HepG2 (cell line): ENCODE measurements around the gene OSBPL2. TPM values are rescaled to one million over a fixed set of nuclear protein-coding genes. Genes with fewer than 3 reads are reported as not detected.

ENCODE experiments used
- ATAC-seq: fragments of 200-7000 bp; cut with Tn5 transposase; 3 replicates; pipeline ENCODE4 v1.9.1; 2020; ENCODE audit warnings: mild to moderate bottlenecking, moderate library complexity
- BruUV-seq: library from RNA; stranded (reverse); fragments of 400-500 nt; replicated peaks from 2 replicates; lab custom pipeline; 2021; lab: Mats Ljungman, UMichigan
- CTCF ChIA-PET: fragments of 300-600 bp; formaldehyde crosslinking; extraction: SDS; loops from one replicate; lab custom pipeline; 2021; ENCODE audit warnings: low total read pairs, inconsistent platforms, low intra/inter-chr PET ratio; lab: Yijun Ruan, JAX
- POLR2A ChIA-PET: fragments of 350-600 bp; sonication (Branson Sonifier 250); formaldehyde crosslinking; loops from one replicate; lab custom pipeline; 2020; ENCODE audit warnings: antibody characterized with exemption, inconsistent platforms; lab: Yijun Ruan, JAX
- DNase-seq: peaks from one replicate; pipeline ENCODE4 v3.0.0-alpha.2; 2015; ENCODE audit warnings: low spot score
- FAIRE-seq: peaks from 3 replicates; lab custom pipeline; 2011; peaks lifted over from hg19 to GRCh38; lab: Jason Lieb, UNC
- H2AFZ ChIP-seq: one replicate; pipeline ENCODE4 v1.6.1; 2011; ENCODE audit warnings: low read length, inconsistent platforms
- H3K27ac ChIP-seq: fragments of 300-600 bp; 3 replicates; pipeline ENCODE4 v1.8.0; 2011; ENCODE audit warnings: mixed run types, mild to moderate bottlenecking, mixed read lengths, low read length, inconsistent platforms; ENCODE audit not compliant: insufficient read depth; ENCODE audit errors: extremely low read length
- H3K27me3 ChIP-seq, 2 experiments: fragments of 200-600 bp in 1 of 2; 2 replicates in 1 of 2; 3 replicates in 1 of 2; pipeline versions ENCODE4 v1.6.0 to v1.8.0; 2011; ENCODE audit warnings: low read length in 2 of 2, mild to moderate bottlenecking in 2 of 2, moderate library complexity in 2 of 2, inconsistent platforms in 1 of 2; ENCODE audit not compliant: insufficient read depth in 2 of 2, control insufficient read depth in 1 of 2
- H3K36me3 ChIP-seq, 2 experiments: fragments of 200-600 bp in 1 of 2; replicated peaks in 1 of 2; 2 replicates in 1 of 2; 3 replicates in 1 of 2; pipeline versions ENCODE4 v1.5.1 to v1.8.0; 2011; ENCODE audit warnings: low read length in 2 of 2, inconsistent platforms in 1 of 2; ENCODE audit not compliant: insufficient read depth in 2 of 2, control insufficient read depth in 1 of 2
- H3K4me1 ChIP-seq: 2 replicates; pipeline ENCODE4 v1.5.1; 2012; ENCODE audit warnings: low read length, inconsistent platforms; ENCODE audit not compliant: insufficient read depth
- H3K4me2 ChIP-seq: 2 replicates; pipeline ENCODE4 v1.6.0; 2011; ENCODE audit warnings: low read depth, low read length, inconsistent platforms
- H3K4me3 ChIP-seq, 3 experiments: fragments of 200-600 bp in 1 of 3; sonication (generic), shearing (Covaris generic) in 1 of 3; replicated peaks in 1 of 3; 2 replicates each; pipeline ENCODE4 v1.5.1; 2011 to 2016; ENCODE audit warnings: low read length in 3 of 3, inconsistent platforms in 2 of 3, low read depth in 2 of 3, mild to moderate bottlenecking in 2 of 3, control low read depth in 1 of 3, mixed read lengths in 1 of 3; ENCODE audit not compliant: insufficient read depth in 1 of 3
- H3K79me2 ChIP-seq: one replicate; pipeline ENCODE4 v1.6.1; 2011; ENCODE audit warnings: low read length, inconsistent platforms; ENCODE audit not compliant: insufficient read depth
- H3K9ac ChIP-seq: 2 replicates; pipeline ENCODE4 v1.6.0; 2011; ENCODE audit warnings: mild to moderate bottlenecking, low read depth, low read length, inconsistent platforms; ENCODE audit not compliant: insufficient read depth
- H3K9me3 ChIP-seq: 2 replicates; pipeline ENCODE4 v1.5.1; 2012; ENCODE audit warnings: mild to moderate bottlenecking, low read length
- H4K20me1 ChIP-seq: 2 replicates; pipeline ENCODE4 v1.6.0; 2011; ENCODE audit warnings: inconsistent platforms, mild to moderate bottlenecking, low read length, moderate library complexity; ENCODE audit not compliant: insufficient read depth
- HNRNPLL ChIP-seq: fragments of 200-400 bp; formaldehyde crosslinking; IDR thresholded peaks from 2 replicates; pipeline ENCODE4 v1.6.1; 2017; ENCODE audit warnings: mild to moderate bottlenecking, low read depth, low read length; ENCODE audit not compliant: poor library complexity, severe bottlenecking
- IRX3 ChIP-seq: sonication (generic); formaldehyde crosslinking; IDR thresholded peaks from 2 replicates; pipeline ENCODE4 v1.8.1; 2023; ENCODE audit warnings: mild to moderate bottlenecking, low read depth, missing genetic modification reagents, borderline replicate concordance
- KLF9 ChIP-seq: IDR thresholded peaks from 2 replicates; pipeline ENCODE4 v1.6.1; 2016; ENCODE audit warnings: low read depth
- PHF5A ChIP-seq: IDR thresholded peaks from one replicate; pipeline ENCODE4 v1.6.1; 2018; ENCODE audit warnings: low read depth, missing genetic modification reagents; ENCODE audit not compliant: unreplicated experiment
- POLR2A ChIP-seq, 2 experiments: IDR thresholded peaks; 2 replicates each; pipeline ENCODE4 v1.6.1; 2011; ENCODE audit warnings: low read depth in 2 of 2, low read length in 2 of 2, mild to moderate bottlenecking in 1 of 2, moderate library complexity in 1 of 2; ENCODE audit not compliant: insufficient read depth in 1 of 2
- TBX3 ChIP-seq: fragments of 450-650 bp; IDR thresholded peaks from 2 replicates; pipeline ENCODE4 v1.6.1; 2017; ENCODE audit warnings: antibody characterized with exemption, mild to moderate bottlenecking, inconsistent platforms, borderline replicate concordance
- TEAD2 ChIP-seq: sonication (generic); formaldehyde crosslinking; IDR thresholded peaks from 2 replicates; pipeline ENCODE4 v1.9.0; 2021; ENCODE audit warnings: missing genetic modification reagents
- ZNF17 ChIP-seq: sonication (generic); formaldehyde crosslinking; IDR thresholded peaks from 2 replicates; pipeline ENCODE4 v1.5.0; 2020; ENCODE audit warnings: mild to moderate bottlenecking, missing genetic modification reagents
- ZNF232 ChIP-seq: sonication (generic); formaldehyde crosslinking; IDR thresholded peaks from 2 replicates; pipeline ENCODE4 v1.4.0; 2020; ENCODE audit warnings: missing genetic modification reagents, borderline replicate concordance
- WGBS: methylation state at CpG from one replicate; pipeline ENCODE4 v1.1.6; 2017; ENCODE audit warnings: low lambda C conversion rate; 5-methylcytosine and 5-hydroxymethylcytosine counted together
- in situ Hi-C: cut with HindIII; loops from 2 replicates; pipeline ENCODE4 v1.10.0; 2017; ENCODE audit warnings: low pct_unique_long_range_greater_than_20kb; ENCODE audit not compliant: extremely low pct_ligation_motif_present
- intact Hi-C: fragments of 100-400 bp; cut with micrococcal nuclease; formaldehyde crosslinking; loops from one replicate; pipeline ENCODE4 v1.10.0; 2022; ENCODE audit not compliant: unreplicated experiment
- polyA plus RNA-seq, 8 experiments: library from polyadenylated mRNA; depleted of rRNA in 3 of 8; stranded (reverse) in 7 of 8; unstranded in 1 of 8; fragments of >200 nt; fragmentation: Illumina TruSeq in 4 of 8; extraction: Trizol in 4 of 8; gene quantifications; 2 replicates each; pipeline versions ENCODE4 v1.2.1 to v1.2.3, GENCODE V29; 2011 to 2016; ENCODE audit warnings: low read depth in 4 of 8, missing spikeins in 1 of 8, mixed read lengths in 1 of 8; ENCODE audit not compliant: insufficient read depth in 1 of 8
- total RNA-seq, 5 experiments: library from RNA; depleted of rRNA; stranded (reverse); fragments of >200 nt; fragmentation: Illumina TruSeq; extraction: Trizol; gene quantifications; 2 replicates each; pipeline ENCODE4 v1.2.3, GENCODE V29; 2016; ENCODE audit warnings: low read depth in 1 of 5
- TF ChIP-seq, protein P1 (sequence below): sonication (generic); formaldehyde crosslinking; IDR thresholded peaks from 2 replicates; pipeline ENCODE4 v1.9.0; 2022; ENCODE audit warnings: missing genetic modification reagents, mild to moderate bottlenecking, borderline replicate concordance

OSBPL2 gene
- total and polyA plus RNA-seq, 2 of the 13 experiments (the other 11 are each of a cell fraction or from before 2014, with no cell fraction given) = 18.5 to 37.4 TPM

- FAIRE-seq (no peak), DNase-seq (no peak), ATAC-seq (no peak)
- ChIA-PET POLR2A (no interaction called here), CTCF (no interaction called here)
- H3K36me3 ChIP-seq = peaks cover 17 to 22% of the 10 kb centered on the region in 2 experiments; a peak in 4 of 5 replicates
- 95% methylated on average over 6 of the region's 6 CpGs for WGBS
- peaks cover 59% of the 10 kb centered on the region for H3K4me1 ChIP-seq
- H3K4me2 ChIP-seq = no peak overlapping the region
- no peak overlapping the region for H3K4me3 ChIP-seq
- no peaks in the 10 kb centered on the region; a peak in 1 of 5 replicates for H3K27me3 ChIP-seq
- in situ Hi-C loops (no loop called here), intact Hi-C loops (no loop called here)
- no peak overlapping the region for H3K9ac ChIP-seq
- H4K20me1 ChIP-seq = peaks cover 76% of the 10 kb centered on the region
- H3K9me3 ChIP-seq = no peaks in the 10 kb centered on the region
- no TSS peak for BruUV-seq
- H3K27ac ChIP-seq = no peak overlapping the region
- peaks cover 76% of the 10 kb centered on the region for H3K79me2 ChIP-seq
- TF ChIP-seq POLR2A (IDR thresholded peaks at IDR 0.05; ENCODE audit: insufficient read depth in 1 of 2, low read depth in 2 of 2, low read length in 2 of 2) (no peak), IRX3 (CRISPR knock-in tag) (no peak), TBX3 (no peak), ZNF232 (CRISPR knock-in tag) (no peak), PHF5A (CRISPR knock-in tag) (no peak), ZNF17 (CRISPR knock-in tag) (no peak), KLF9 (CRISPR knock-in tag) (no peak), TEAD2 (CRISPR knock-in tag) (no peak), HNRNPLL (no peak)
- TF ChIP-seq, protein P1, sequence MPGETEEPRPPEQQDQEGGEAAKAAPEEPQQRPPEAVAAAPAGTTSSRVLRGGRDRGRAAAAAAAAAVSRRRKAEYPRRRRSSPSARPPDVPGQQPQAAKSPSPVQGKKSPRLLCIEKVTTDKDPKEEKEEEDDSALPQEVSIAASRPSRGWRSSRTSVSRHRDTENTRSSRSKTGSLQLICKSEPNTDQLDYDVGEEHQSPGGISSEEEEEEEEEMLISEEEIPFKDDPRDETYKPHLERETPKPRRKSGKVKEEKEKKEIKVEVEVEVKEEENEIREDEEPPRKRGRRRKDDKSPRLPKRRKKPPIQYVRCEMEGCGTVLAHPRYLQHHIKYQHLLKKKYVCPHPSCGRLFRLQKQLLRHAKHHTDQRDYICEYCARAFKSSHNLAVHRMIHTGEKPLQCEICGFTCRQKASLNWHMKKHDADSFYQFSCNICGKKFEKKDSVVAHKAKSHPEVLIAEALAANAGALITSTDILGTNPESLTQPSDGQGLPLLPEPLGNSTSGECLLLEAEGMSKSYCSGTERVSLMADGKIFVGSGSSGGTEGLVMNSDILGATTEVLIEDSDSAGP = no peak
- no peak overlapping the region for H2AFZ ChIP-seq
Measured at GRCh38 chr20:62242176-62242575, 3.9 kb downstream of the OSBPL2 start.
